IPS-NIHi11 (cell line): ENCODE data around the gene SPPL2B.

Source experiments
- DNase-seq: peaks from one replicate; pipeline ENCODE4 v3.0.0; 2012; ENCODE audit warnings: mixed read lengths, low spot score

Gene SPPL2B

GRCh38 chr19:2324220-2324948 is 4.1 kb upstream of the SPPL2B start:
- no peak for DNase-seq

- no peak for DNase-seq
These were observed 3.0 kb upstream of the SPPL2B start for GRCh38 chr19:2325281-2326046.

- DNase-seq, result no peak
These were observed 1.7 kb upstream of the SPPL2B start for GRCh38 chr19:2326699-2327360.

- peak; percentile 75 for DNase-seq
These were observed 597 bp upstream of the SPPL2B start for GRCh38 chr19:2327773-2328400.

GRCh38 chr19:2329149-2329478 is 630 bp downstream of the SPPL2B start:
- DNase-seq, result no peak

- DNase-seq, result no peak
These were observed 1.0 kb downstream of the SPPL2B start for GRCh38 chr19:2329501-2329916.

- no peak for DNase-seq
These were observed 1.8 kb downstream of the SPPL2B start for GRCh38 chr19:2330255-2330631.

GRCh38 chr19:2330632-2331284 is 2.3 kb downstream of the SPPL2B start:
- no peak for DNase-seq

- DNase-seq, result no peak
These were observed 3.2 kb downstream of the SPPL2B start for GRCh38 chr19:2331601-2332246.

- no peak for DNase-seq
These were observed 4.0 kb downstream of the SPPL2B start for GRCh38 chr19:2332341-2333026.

- no peak for DNase-seq
These were observed 4.7 kb downstream of the SPPL2B start for GRCh38 chr19:2333027-2333806.

GRCh38 chr19:2333807-2334211 is 5.3 kb downstream of the SPPL2B start:
- DNase-seq, result no peak

- no peak for DNase-seq
These were observed 5.9 kb downstream of the SPPL2B start for GRCh38 chr19:2334426-2334825.

- DNase-seq, result no peak
These were observed 6.7 kb downstream of the SPPL2B start for GRCh38 chr19:2334986-2335846.

GRCh38 chr19:2335848-2336247 is 7.4 kb downstream of the SPPL2B start:
- no peak for DNase-seq

- no peak for DNase-seq
These were observed 8.2 kb downstream of the SPPL2B start for GRCh38 chr19:2336528-2337328.

- DNase-seq, result peak; percentile 82
These were observed 8.8 kb downstream of the SPPL2B start for GRCh38 chr19:2337329-2337707.

GRCh38 chr19:2338055-2338615 is 9.7 kb downstream of the SPPL2B start:
- no peak for DNase-seq
